ENCODE measurements around the gene GLRA3. TPM values are rescaled to one million over a fixed set of nuclear protein-coding genes. Genes with fewer than 3 reads are reported as not detected.

Gene GLRA3
- total and polyA plus RNA-seq, 4 donors = 0.06 to 0.15 TPM; not detected in 2

DNA sequence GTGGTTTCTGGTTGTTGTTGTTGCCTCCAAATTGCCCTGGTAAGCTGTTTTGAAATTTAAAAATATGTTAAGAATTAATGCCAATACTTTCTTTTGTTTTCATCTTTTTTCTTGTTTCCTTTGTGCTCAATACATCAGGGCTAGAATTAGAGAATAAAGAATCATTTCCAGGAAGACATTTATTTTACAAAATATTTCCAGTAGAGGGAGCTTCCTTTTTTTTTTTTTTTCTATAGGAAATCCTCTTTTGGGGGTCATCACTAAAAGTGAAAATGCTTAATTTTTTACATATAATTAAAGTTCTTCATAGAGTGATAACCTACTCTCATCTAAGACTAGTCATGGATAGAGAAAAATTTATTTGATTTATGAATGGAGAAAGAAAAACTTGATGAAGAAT, 2.4 kb downstream of the GLRA3 start:
- no peaks in the 10 kb centered on the region for H3K4me1 ChIP-seq (ENCODE audit: control insufficient read depth in 5 of 5, insufficient read depth in 5 of 5, low read length in 5 of 5)
- H3K9me3 ChIP-seq (ENCODE audit: control insufficient read depth in 4 of 4, insufficient read depth in 3 of 4, low read length in 3 of 4) = peaks cover 0 to 4% (median 2%) of the 10 kb centered on the region in 4 donors
- H3K27me3 ChIP-seq (ENCODE audit: control insufficient read depth in 3 of 3, insufficient read depth in 3 of 3, low read length in 2 of 3) = no peaks in the 10 kb centered on the region
- no peaks in the 10 kb centered on the region for H3K36me3 ChIP-seq (ENCODE audit: control insufficient read depth in 4 of 4, insufficient read depth in 4 of 4, low read length in 4 of 4)
- DNase-seq (no peak), ATAC-seq (ENCODE audit: insufficient read depth, low FRiP score) (no peak)
- H3K27ac ChIP-seq (ENCODE audit: low read depth in 1 of 2, low read length in 1 of 2) = no peak overlapping the region
- H3K9ac ChIP-seq (ENCODE audit: insufficient read depth in 1 of 2, low read length in 2 of 2) = no peak overlapping the region
- no peak overlapping the region for H3K4me3 ChIP-seq
- TF ChIP-seq, protein P1, sequence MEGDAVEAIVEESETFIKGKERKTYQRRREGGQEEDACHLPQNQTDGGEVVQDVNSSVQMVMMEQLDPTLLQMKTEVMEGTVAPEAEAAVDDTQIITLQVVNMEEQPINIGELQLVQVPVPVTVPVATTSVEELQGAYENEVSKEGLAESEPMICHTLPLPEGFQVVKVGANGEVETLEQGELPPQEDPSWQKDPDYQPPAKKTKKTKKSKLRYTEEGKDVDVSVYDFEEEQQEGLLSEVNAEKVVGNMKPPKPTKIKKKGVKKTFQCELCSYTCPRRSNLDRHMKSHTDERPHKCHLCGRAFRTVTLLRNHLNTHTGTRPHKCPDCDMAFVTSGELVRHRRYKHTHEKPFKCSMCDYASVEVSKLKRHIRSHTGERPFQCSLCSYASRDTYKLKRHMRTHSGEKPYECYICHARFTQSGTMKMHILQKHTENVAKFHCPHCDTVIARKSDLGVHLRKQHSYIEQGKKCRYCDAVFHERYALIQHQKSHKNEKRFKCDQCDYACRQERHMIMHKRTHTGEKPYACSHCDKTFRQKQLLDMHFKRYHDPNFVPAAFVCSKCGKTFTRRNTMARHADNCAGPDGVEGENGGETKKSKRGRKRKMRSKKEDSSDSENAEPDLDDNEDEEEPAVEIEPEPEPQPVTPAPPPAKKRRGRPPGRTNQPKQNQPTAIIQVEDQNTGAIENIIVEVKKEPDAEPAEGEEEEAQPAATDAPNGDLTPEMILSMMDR (IDR thresholded peaks at IDR 0.05; ENCODE audit: control extremely low read depth, extremely low read depth) = no peak

DNA sequence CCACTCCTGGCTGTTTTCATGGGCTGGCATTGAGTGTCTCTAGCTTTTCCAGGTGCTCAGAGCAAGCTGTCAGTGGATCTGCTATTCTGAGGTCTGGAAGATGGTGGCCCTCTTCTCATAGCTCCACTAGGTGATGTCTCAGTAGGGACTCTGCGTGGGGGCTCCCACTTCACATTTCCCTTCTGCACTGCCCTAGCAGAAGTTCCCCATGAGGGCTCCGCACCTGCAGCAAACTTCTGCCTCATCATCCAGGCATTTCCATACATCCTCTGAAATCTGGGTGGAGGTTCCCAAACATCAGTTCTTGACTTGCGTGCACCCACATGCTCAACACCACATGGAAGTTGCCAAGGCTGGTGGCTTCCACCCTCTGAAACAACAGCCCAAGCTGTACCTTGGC, 13.8 kb downstream of the GLRA3 start:
- no peak for DNase-seq
- ATAC-seq (ENCODE audit: insufficient read depth, low FRiP score) = no peak

DNA sequence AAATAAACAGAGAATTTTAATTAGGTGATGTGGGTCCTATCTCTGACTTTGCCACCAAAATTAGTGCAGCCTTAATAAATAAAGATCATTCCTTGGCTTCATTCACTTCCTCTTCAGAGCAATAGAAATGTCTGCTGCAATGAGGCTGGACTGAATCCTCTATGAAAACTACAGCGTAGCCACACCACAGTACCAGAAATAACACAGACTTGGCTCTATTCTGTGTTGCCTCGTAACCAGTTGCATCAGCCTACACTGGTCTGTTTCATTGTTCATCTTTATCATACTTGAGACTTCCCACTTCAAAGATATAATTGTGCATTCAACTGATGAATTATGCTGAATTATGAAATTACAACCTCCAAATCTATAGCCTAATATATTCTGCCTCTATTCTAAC, 15.8 kb downstream of the GLRA3 start:
- TF ChIP-seq, protein P1 (IDR thresholded peaks at IDR 0.05; ENCODE audit: control extremely low read depth, extremely low read depth) = no peak
- Histone ChIP-seq H3K9ac (ENCODE audit: insufficient read depth in 1 of 2, low read length in 2 of 2) (no peak overlapping the region), H3K4me1 (ENCODE audit: control insufficient read depth in 5 of 5, insufficient read depth in 5 of 5, low read length in 5 of 5) (no peaks in the 10 kb centered on the region), H3K9me3 (ENCODE audit: control insufficient read depth in 4 of 4, insufficient read depth in 3 of 4, low read length in 3 of 4) (peaks cover 0 to 8% (median 1%) of the 10 kb centered on the region in 4 donors), H3K4me3 (no peak overlapping the region), H3K27me3 (ENCODE audit: control insufficient read depth in 3 of 3, insufficient read depth in 3 of 3, low read length in 2 of 3) (no peaks in the 10 kb centered on the region), H3K36me3 (ENCODE audit: control insufficient read depth in 4 of 4, insufficient read depth in 4 of 4, low read length in 4 of 4) (no peaks in the 10 kb centered on the region), H3K27ac (ENCODE audit: low read depth in 1 of 2, low read length in 1 of 2) (no peak overlapping the region)
- DNase-seq (no peak), ATAC-seq (ENCODE audit: insufficient read depth, low FRiP score) (no peak)
- WGBS, 2 donors = 77 to 87% methylated on average over 2 of the region's 2 CpGs

More for the DNA sequence above, 13.8 kb downstream of the GLRA3 start:
- Histone ChIP-seq H3K4me3 (no peak overlapping the region), H3K9ac (ENCODE audit: insufficient read depth in 1 of 2, low read length in 2 of 2) (no peak overlapping the region), H3K27ac (ENCODE audit: low read depth in 1 of 2, low read length in 1 of 2) (no peak overlapping the region), H3K4me1 (ENCODE audit: control insufficient read depth in 5 of 5, insufficient read depth in 5 of 5, low read length in 5 of 5) (no peaks in the 10 kb centered on the region), H3K9me3 (ENCODE audit: control insufficient read depth in 4 of 4, insufficient read depth in 3 of 4, low read length in 3 of 4) (peaks cover 0 to 8% (median 1%) of the 10 kb centered on the region in 4 donors), H3K36me3 (ENCODE audit: control insufficient read depth in 4 of 4, insufficient read depth in 4 of 4, low read length in 4 of 4) (no peaks in the 10 kb centered on the region), H3K27me3 (ENCODE audit: control insufficient read depth in 3 of 3, insufficient read depth in 3 of 3, low read length in 2 of 3) (no peaks in the 10 kb centered on the region)
- TF ChIP-seq, protein P1 (IDR thresholded peaks at IDR 0.05; ENCODE audit: control extremely low read depth, extremely low read depth) = no peak
- 90 to 91% methylated on average over 3 of the region's 3 CpGs for WGBS, 2 donors

DNA sequence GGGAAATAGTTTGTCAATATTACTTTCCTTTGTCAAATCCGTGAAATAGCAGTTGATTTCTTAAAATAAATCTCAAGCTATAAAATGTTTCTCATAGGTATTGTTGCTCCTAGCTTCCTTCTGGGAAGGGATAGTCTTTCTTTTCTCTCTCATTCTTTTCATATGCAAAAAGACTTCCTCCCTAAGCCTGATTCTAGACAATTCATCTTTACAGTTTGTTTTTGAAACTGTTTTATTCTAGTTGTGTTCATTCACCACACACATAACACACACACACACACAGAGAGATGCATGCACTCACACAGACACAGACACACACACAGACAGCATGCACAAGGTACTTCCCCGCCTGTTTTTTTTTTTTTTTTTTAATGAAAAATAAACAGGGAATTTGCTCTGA, 18.2 kb downstream of the GLRA3 start:
- no peaks in the 10 kb centered on the region for H3K36me3 ChIP-seq (ENCODE audit: control insufficient read depth in 4 of 4, insufficient read depth in 4 of 4, low read length in 4 of 4)
- no peaks in the 10 kb centered on the region for H3K27me3 ChIP-seq (ENCODE audit: control insufficient read depth in 3 of 3, insufficient read depth in 3 of 3, low read length in 2 of 3)
- DNase-seq (no peak), ATAC-seq (ENCODE audit: insufficient read depth, low FRiP score) (no peak)
- no peaks in the 10 kb centered on the region for H3K4me1 ChIP-seq (ENCODE audit: control insufficient read depth in 5 of 5, insufficient read depth in 5 of 5, low read length in 5 of 5)
- no peak overlapping the region for H3K9ac ChIP-seq (ENCODE audit: insufficient read depth in 1 of 2, low read length in 2 of 2)
- no peak overlapping the region for H3K27ac ChIP-seq (ENCODE audit: low read depth in 1 of 2, low read length in 1 of 2)
- TF ChIP-seq, protein P1 (IDR thresholded peaks at IDR 0.05; ENCODE audit: control extremely low read depth, extremely low read depth) = no peak
- H3K4me3 ChIP-seq = no peak overlapping the region
- whole genome bisulfite sequencing, 2 donors = 53 to 57% methylated on average over 2 of the region's 2 CpGs
- peaks cover 0 to 7% (median 1%) of the 10 kb centered on the region in 4 donors for H3K9me3 ChIP-seq (ENCODE audit: control insufficient read depth in 4 of 4, insufficient read depth in 3 of 4, low read length in 3 of 4)
